Measurements from ENCODE around the gene DEFB131B.
"Not testable (repeated sequence)": the region's sequence is repeated elsewhere in the genome, so short reads cannot be mapped to it uniquely, and the experiment has no call there.

DEFB131B gene, protein sequence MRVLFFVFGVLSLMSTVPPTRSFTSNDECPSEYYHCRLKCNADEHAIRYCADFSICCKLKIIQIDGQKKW

DNA sequence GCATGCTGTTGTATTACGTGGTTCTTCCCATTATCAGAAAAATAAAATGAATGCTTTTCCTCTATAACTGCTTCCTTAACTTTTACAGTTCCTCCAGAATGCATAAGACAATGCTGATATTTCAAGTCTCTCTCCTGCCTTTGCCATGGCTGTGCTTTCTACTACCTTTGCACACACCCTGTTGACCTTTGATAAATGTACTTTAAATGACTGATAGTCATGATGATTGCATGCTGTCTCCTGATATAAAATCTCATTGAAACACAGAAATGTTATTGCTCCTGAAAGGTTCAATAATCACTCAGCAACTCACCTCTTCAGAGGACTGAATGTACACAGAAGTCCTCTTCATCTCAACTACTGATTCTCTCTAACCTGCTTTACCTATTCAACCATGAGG lies at the start of gene DEFB131B:
Gene DEFB131B (plus strand): TSS at position 395 of the 400 bp plus-strand sequence. CDS start 0 bp downstream, at position 395.
- H3K27me3 Mint-ChIP-seq, H3K27ac Mint-ChIP-seq, H3K9me3 Mint-ChIP-seq, H3K4me3 Mint-ChIP-seq, H3K4me1 Mint-ChIP-seq, CTCF ChIA-PET, DNase-seq: not testable (repeated sequence)
- peaks cover 13% of the 10 kb centered on the region for H3K36me3 Mint-ChIP-seq

DNA sequence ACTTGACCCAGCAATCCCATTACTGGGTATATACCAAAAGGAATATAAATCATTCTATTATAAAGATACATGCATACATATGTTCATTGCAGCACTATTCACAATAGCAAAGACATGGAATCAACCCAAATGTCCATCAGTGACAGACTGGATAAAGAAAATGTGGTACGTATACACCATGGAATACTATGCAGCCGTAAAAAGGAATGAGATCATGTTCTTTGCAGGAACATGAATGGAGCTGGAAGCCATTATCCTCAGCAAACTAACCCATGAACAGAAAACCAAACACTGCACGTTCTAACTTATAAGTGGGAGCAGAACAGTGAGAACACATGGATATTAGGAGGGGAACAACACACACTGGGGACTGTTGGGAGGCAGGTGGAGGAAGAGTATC lies 49.0 kb upstream of the DEFB131B start:
- DNase-seq, H3K4me3 Mint-ChIP-seq, H3K27me3 Mint-ChIP-seq, H3K27ac Mint-ChIP-seq, CTCF ChIA-PET, H3K9me3 Mint-ChIP-seq, H3K36me3 Mint-ChIP-seq: not testable (repeated sequence)
- peaks cover 10% of the 10 kb centered on the region for H3K4me1 Mint-ChIP-seq

GRCh38 chr11:71829686-71830085 lies 48.6 kb upstream of the DEFB131B start:
- H3K4me3 Mint-ChIP-seq, H3K27me3 Mint-ChIP-seq, H3K36me3 Mint-ChIP-seq, CTCF ChIA-PET, H3K27ac Mint-ChIP-seq, H3K9me3 Mint-ChIP-seq: not testable (repeated sequence)
- peaks cover 10% of the 10 kb centered on the region for H3K4me1 Mint-ChIP-seq
- DNase-seq, result peak; percentile 31

- H3K4me1 Mint-ChIP-seq, result peaks cover 10% of the 10 kb centered on the region
- CTCF ChIA-PET, H3K4me3 Mint-ChIP-seq, H3K36me3 Mint-ChIP-seq, DNase-seq, H3K9me3 Mint-ChIP-seq, H3K27ac Mint-ChIP-seq, H3K27me3 Mint-ChIP-seq: not testable (repeated sequence)
These were observed 45.4 kb upstream of the DEFB131B start, which contains the start of gene DEFB108B for GRCh38 chr11:71832811-71833210. Gene DEFB108B, plus strand, starts transcription at chr11:71833200. Its CDS starts 0 bp downstream, at chr11:71833200.

DNA sequence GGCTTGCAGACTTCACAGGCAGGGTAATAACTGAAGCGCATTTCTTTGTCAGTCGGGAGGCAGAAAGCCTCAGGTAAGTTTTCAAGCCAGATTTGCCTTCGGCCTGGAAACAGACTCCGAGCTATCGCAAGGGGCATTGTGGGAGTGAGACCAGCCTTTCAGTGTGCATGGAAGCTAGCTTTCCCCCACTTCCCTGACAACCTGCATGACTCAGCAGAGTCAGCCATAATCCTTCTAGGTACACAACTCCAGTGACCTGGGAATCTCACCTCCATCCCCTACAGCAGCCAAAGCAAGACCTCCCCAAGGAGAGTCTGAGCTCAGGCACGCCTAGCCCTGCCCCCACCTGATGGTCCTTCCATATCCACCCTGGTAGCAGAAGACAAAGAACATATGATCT lies 35.5 kb upstream of the DEFB131B start:
- H3K36me3 Mint-ChIP-seq, H3K9me3 Mint-ChIP-seq, CTCF ChIA-PET, DNase-seq, H3K4me3 Mint-ChIP-seq, H3K4me1 Mint-ChIP-seq, H3K27ac Mint-ChIP-seq: not testable (repeated sequence)
- peaks cover 18% of the 10 kb centered on the region for H3K27me3 Mint-ChIP-seq

GRCh38 chr11:71843355-71843754 lies 34.9 kb upstream of the DEFB131B start:
- DNase-seq, H3K27ac Mint-ChIP-seq, H3K4me1 Mint-ChIP-seq, CTCF ChIA-PET, H3K4me3 Mint-ChIP-seq, H3K36me3 Mint-ChIP-seq, H3K9me3 Mint-ChIP-seq: not testable (repeated sequence)
- peaks cover 18% of the 10 kb centered on the region for H3K27me3 Mint-ChIP-seq

DNA sequence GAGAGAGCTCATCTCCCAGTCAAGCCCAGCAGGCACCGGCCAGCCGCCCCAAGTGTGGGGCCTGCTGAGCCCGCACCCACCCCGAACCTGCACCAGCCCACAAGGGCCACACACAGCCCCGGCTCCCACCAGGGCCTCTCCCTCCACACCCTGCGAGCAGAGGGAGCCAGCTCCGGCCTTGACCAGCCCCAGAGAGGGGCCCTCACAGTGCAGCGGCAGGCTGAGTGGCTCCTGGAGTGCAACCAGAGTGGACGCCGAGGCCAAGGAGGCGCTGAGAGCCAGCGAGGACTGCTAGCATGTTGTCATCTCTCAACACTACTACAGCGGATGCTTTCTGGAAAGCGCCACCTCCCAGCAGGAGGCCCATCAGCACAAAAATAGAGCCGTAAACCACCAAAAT lies 34.4 kb upstream of the DEFB131B start:
- no peak overlapping the region for H3K27ac Mint-ChIP-seq
- no peak for DNase-seq
- CTCF ChIA-PET, result no interaction called here
- no peaks in the 10 kb centered on the region for H3K36me3 Mint-ChIP-seq
- H3K4me3 Mint-ChIP-seq, result no peak overlapping the region
- no peaks in the 10 kb centered on the region for H3K4me1 Mint-ChIP-seq
- H3K27me3 Mint-ChIP-seq, result peaks cover 18% of the 10 kb centered on the region
- peaks cover 4% of the 10 kb centered on the region for H3K9me3 Mint-ChIP-seq

- not testable (repeated sequence) for H3K27ac Mint-ChIP-seq, H3K36me3 Mint-ChIP-seq, H3K27me3 Mint-ChIP-seq, DNase-seq, H3K4me1 Mint-ChIP-seq, H3K4me3 Mint-ChIP-seq, H3K9me3 Mint-ChIP-seq
- CTCF ChIA-PET, result interaction anchor here (1.2 kb wide), 1 partner anchor 10 kb away, joined by 4 read pairs; no protein-coding TSS in a partner anchor
These were observed 24.4 kb upstream of the DEFB131B start for GRCh38 chr11:71853895-71854294.

DNA sequence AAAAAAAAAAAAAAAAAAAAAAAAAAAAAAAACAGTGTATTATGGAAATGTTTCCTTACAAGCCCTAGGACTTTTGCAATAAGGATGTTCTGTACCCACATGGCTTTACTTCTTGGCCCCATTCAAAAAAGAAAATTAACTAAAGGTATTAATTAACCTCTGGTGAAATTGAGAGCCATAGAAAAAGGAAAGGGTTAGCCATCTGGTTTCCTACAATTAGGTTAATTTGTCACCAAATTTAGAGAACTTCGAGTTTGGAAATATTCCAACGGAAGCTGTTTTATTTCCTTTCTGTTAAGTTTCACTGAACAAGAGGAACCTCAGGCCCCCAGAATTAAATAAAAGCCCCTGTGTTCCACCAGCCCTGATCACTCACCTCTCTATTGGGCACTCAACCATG lies 22.4 kb upstream of the DEFB131B start:
- DNase-seq, H3K9me3 Mint-ChIP-seq, H3K27ac Mint-ChIP-seq, H3K4me3 Mint-ChIP-seq, H3K36me3 Mint-ChIP-seq, H3K27me3 Mint-ChIP-seq, CTCF ChIA-PET, H3K4me1 Mint-ChIP-seq: not testable (repeated sequence)

DNA sequence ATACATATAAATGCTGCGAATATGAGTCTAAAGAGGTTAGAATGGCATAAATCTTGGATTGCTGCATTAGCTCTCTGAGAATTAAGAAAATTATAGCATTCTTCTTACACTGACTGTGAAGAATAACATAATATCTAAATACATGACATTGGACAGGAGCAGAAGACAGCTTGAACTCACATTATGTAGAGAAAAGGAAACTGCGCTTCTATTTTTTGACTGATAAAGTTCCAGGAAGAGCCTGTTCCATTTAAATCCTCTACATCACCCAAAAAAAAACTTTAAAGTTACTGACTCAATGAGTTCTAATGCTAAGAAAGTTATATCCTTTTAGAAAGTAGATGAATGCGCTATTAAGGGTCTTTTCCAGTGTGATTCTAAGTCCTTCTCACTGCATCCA lies 17.4 kb upstream of the DEFB131B start:
- H3K4me3 Mint-ChIP-seq, DNase-seq, H3K36me3 Mint-ChIP-seq, CTCF ChIA-PET, H3K27ac Mint-ChIP-seq, H3K4me1 Mint-ChIP-seq, H3K27me3 Mint-ChIP-seq, H3K9me3 Mint-ChIP-seq: not testable (repeated sequence)

DNA sequence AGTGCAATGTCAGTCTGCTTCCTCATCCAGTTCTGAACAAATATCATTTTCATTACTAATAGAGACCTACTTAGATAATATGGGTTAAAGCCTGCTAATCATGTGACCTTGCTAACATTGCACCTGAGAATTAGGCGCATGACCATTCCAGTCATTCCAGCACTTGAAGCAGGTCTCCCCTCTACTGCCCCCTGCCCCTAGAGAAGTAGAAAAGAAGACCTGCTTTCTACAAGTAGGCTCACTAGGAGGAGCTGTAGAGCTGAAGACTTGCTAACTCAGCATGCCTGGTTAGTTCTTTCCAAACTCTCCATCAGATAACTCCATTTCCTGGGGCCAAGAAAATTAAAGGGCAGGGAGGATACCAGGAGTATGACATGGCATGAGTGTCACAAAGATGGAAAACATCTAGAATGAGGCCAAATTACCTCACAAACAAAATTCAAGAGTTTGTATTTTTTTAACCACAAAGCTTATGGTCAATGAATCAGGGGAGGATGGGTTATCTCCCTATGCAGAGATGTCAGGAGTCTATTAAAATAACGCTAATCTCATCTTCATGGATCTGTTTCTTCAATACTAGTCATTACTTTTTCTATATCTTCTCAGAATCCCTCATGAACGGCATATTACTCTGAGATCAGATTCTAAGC lies 14.2 kb upstream of the DEFB131B start:
- H3K4me1 Mint-ChIP-seq, H3K4me3 Mint-ChIP-seq, H3K27ac Mint-ChIP-seq, H3K27me3 Mint-ChIP-seq, H3K36me3 Mint-ChIP-seq, H3K9me3 Mint-ChIP-seq: not testable (repeated sequence)
- DNase-seq, result peak; percentile 40
- CTCF ChIA-PET, result interaction anchor here (0.6 to 1.2 kb wide), 3 partner anchors 10 to 122 kb away, joined by 3 to 4 read pairs (median 3); no protein-coding TSS in a partner anchor

- H3K4me3 Mint-ChIP-seq, H3K27ac Mint-ChIP-seq, DNase-seq, H3K36me3 Mint-ChIP-seq, H3K4me1 Mint-ChIP-seq, CTCF ChIA-PET, H3K9me3 Mint-ChIP-seq, H3K27me3 Mint-ChIP-seq: not testable (repeated sequence)
These were observed 11.0 kb upstream of the DEFB131B start for GRCh38 chr11:71867209-71867608.

- H3K9me3 Mint-ChIP-seq, H3K4me3 Mint-ChIP-seq, DNase-seq, H3K36me3 Mint-ChIP-seq, CTCF ChIA-PET, H3K27me3 Mint-ChIP-seq, H3K4me1 Mint-ChIP-seq, H3K27ac Mint-ChIP-seq: not testable (repeated sequence)
These were observed 8.3 kb upstream of the DEFB131B start for GRCh38 chr11:71869931-71870330.

- H3K4me3 Mint-ChIP-seq, H3K36me3 Mint-ChIP-seq, CTCF ChIA-PET, H3K27ac Mint-ChIP-seq, H3K9me3 Mint-ChIP-seq, H3K4me1 Mint-ChIP-seq, H3K27me3 Mint-ChIP-seq, DNase-seq: not testable (repeated sequence)
These were observed 7.6 kb upstream of the DEFB131B start for GRCh38 chr11:71870661-71871060.

DNA sequence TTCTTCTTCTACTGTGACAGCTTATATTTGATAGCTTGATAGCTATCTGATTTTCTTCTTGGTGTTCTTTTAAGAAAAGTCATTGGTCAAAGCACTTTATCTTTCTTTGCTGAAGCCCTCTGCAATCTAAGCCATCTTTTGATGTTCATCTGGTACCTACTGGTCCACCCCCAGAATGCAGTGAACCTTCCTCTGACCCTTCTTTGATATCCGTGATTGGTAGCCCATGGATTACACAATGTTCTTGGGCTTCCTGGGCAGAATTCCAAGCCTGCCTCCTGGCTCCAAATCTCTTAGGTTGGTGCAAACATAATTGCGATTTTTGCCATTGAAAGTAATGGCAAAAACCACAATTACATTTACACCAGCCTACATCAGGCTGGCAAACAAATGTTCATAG lies 2.0 kb upstream of the DEFB131B start:
- H3K27me3 Mint-ChIP-seq, DNase-seq, H3K4me3 Mint-ChIP-seq, H3K4me1 Mint-ChIP-seq, H3K9me3 Mint-ChIP-seq, H3K27ac Mint-ChIP-seq, CTCF ChIA-PET: not testable (repeated sequence)
- H3K36me3 Mint-ChIP-seq, result peaks cover 14% of the 10 kb centered on the region

GRCh38 chr11:71885806-71886205 lies 7.6 kb downstream of the DEFB131B start:
- H3K9me3 Mint-ChIP-seq, CTCF ChIA-PET, H3K27me3 Mint-ChIP-seq, H3K4me3 Mint-ChIP-seq, H3K36me3 Mint-ChIP-seq, H3K4me1 Mint-ChIP-seq, H3K27ac Mint-ChIP-seq, DNase-seq: not testable (repeated sequence)
